GM19239 (cell line): ENCODE measurements around the gene RXFP3.
"Not testable (repeated sequence)": the region's sequence is repeated elsewhere in the genome, so short reads cannot be mapped to it uniquely, and the experiment has no call there.

ENCODE experiments used
- DNase-seq: peaks from one replicate; pipeline ENCODE4 v3.0.0; 2011; ENCODE audit warnings: low spot score; ENCODE audit not compliant: insufficient read length
- FAIRE-seq: peaks from 2 replicates; lab custom pipeline; 2011; peaks lifted over from hg19 to GRCh38; lab: Jason Lieb, UNC

Gene RXFP3, protein sequence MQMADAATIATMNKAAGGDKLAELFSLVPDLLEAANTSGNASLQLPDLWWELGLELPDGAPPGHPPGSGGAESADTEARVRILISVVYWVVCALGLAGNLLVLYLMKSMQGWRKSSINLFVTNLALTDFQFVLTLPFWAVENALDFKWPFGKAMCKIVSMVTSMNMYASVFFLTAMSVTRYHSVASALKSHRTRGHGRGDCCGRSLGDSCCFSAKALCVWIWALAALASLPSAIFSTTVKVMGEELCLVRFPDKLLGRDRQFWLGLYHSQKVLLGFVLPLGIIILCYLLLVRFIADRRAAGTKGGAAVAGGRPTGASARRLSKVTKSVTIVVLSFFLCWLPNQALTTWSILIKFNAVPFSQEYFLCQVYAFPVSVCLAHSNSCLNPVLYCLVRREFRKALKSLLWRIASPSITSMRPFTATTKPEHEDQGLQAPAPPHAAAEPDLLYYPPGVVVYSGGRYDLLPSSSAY

GRCh38 chr5:33936381-33937016, at the start of gene RXFP3:
RXFP3 (plus strand) TSS chr5:33936386; CDS start chr5:33936741, 355 bp downstream.
- DNase-seq (no peak), FAIRE-seq (no peak)

GRCh38 chr5:33887268-33887667, 48.9 kb upstream of the RXFP3 start:
- no peak for FAIRE-seq

DNA sequence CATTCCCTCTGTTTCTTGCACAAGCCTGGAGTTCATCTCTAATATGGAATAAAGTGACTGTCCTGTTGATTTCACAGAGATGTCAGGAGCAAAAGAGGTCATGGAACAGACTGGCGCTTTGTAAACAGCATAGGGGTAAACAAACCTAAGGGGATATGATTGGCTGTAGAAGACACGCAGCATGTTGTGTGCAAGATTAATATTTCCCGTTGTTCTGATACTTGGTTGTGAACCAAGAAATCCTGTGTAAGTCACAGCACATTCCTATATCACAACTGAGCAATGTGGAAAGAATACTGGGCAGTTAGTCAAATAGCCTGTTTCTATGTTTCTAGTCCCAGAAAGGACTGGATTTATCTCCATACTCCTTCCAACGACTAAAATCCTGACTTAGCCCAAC, 47.6 kb upstream of the RXFP3 start:
- FAIRE-seq = no peak
- no peak for DNase-seq

More at GRCh38 chr5:33887268-33887667, 48.9 kb upstream of the RXFP3 start:
- DNase-seq = no peak

GRCh38 chr5:33890131-33891032, 45.8 kb upstream of the RXFP3 start:
- FAIRE-seq = no peak
- no peak for DNase-seq

DNA sequence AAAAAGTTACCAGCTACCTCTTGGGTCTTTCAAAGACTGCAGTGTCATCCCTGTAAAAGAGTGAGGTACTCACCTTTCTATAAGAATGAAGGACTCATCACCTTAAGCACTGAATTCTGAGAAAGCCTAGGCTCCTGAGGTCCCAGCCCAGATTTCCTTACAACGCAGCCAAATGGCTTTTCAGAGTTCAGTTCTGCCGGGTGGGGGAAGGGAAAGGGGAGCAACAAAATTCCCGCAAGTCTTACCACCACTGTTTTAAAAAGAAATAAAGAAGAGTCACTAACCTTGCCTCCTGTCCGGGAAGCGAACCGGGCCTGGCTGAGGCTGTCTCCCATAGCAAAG, 44.8 kb upstream of the RXFP3 start:
- FAIRE-seq = no peak
- no peak for DNase-seq

GRCh38 chr5:33891788-33892619, 44.2 kb upstream of the RXFP3 start, which contains the start of gene ADAMTS12:
ADAMTS12 (minus strand) TSS chr5:33891990; CDS start chr5:33891856, 134 bp downstream.
- no peak for DNase-seq
- no peak for FAIRE-seq

GRCh38 chr5:33892620-33893137, 43.5 kb upstream of the RXFP3 start:
- FAIRE-seq (no peak), DNase-seq (no peak)

GRCh38 chr5:33894566-33894965, 41.6 kb upstream of the RXFP3 start:
- FAIRE-seq (no peak), DNase-seq (no peak)

DNA sequence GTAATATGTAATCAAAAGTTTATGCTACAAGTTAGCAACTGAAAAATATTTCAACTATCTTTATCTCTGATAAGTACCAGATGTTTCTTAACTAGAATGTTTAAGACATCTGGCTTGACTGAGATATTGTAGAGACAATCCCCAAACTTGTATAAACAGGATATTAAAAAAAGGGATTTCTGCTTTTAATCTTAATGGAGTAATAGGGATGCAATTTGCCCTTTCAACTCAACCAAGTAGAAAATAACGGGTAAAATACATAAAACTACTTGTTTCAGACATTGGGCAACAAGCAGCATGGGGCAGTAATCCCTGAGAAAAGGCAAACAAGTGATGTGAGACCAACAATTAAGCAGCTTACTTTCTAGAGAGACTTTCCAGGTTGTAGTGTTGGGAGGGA, 35.0 kb upstream of the RXFP3 start:
- FAIRE-seq = no peak

DNA sequence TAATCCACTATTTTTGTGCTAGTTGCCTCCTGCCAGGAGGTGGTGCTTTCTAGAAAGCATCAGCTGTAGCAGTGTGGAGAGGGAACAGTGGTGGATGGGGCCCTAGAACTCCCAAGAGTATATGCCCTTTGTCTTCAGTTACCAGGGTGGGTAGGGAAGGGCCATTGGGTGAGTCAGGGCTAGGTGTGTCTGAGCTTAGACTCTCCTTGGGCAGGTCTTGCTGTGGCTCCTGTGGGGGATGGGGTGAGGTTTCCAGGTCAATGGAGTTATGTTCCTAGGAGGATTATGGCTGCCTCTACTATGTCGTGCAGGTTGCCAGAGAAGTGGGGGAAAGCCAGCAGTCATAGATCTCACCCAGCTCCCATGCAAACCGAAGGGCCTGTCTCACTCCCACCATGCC, 33.1 kb upstream of the RXFP3 start:
- FAIRE-seq (no peak), DNase-seq (no peak)

More for the DNA sequence above, 35.0 kb upstream of the RXFP3 start:
- no peak for DNase-seq

GRCh38 chr5:33905381-33905780, 30.8 kb upstream of the RXFP3 start:
- DNase-seq (no peak), FAIRE-seq (no peak)

- not testable (repeated sequence) for DNase-seq, FAIRE-seq
These were observed 29.9 kb upstream of the RXFP3 start for GRCh38 chr5:33906248-33906647.

- FAIRE-seq, DNase-seq: not testable (repeated sequence)
These were observed 21.3 kb upstream of the RXFP3 start for GRCh38 chr5:33914844-33915243.

- DNase-seq (no peak), FAIRE-seq (no peak)
These were observed 15.2 kb upstream of the RXFP3 start for GRCh38 chr5:33921002-33921401.

DNA sequence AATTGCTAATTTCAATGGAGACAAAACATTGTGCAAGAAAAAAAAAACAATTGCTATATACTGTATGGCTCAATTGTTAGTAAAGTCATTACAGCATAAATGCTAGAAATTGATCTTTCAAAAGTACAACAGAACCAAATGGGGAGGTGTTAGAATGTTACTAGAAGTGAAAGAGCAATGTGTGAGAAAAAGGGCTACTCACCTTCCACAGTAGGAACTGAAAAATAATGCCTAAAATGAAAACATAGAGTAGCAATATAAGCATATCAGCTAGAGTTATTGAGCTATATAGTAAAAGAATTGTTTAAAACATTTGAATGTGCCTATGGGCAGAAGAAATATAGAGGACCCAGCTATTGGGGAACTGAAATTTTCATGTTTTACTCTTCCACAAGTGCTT, 10.9 kb upstream of the RXFP3 start:
- FAIRE-seq (peak; percentile 55), DNase-seq (no peak)

GRCh38 chr5:33927685-33928084, 8.5 kb upstream of the RXFP3 start:
- FAIRE-seq = no peak
- no peak for DNase-seq

DNA sequence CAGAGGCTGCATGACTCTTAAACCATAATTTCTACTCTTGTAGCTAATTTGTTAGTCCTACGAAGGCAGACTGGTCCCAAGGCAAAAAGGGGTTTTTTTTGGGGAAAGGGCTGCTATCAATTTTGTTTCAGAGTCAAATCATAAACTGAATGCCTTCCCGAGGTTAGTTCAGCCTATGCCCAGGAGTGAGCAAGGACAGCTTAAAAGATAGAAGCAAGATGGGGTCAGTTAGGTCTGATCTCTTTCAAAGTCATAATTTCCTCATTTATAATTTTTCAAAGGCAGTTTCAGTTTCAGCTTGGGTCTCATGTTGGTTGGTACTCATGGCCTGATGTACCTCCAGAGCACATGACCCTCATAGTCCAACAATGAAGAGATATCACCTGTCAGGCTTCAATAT, 7.9 kb upstream of the RXFP3 start:
- DNase-seq = no peak
- no peak for FAIRE-seq

- FAIRE-seq (no peak), DNase-seq (no peak)
These were observed 6.1 kb upstream of the RXFP3 start for GRCh38 chr5:33929925-33930690.

DNA sequence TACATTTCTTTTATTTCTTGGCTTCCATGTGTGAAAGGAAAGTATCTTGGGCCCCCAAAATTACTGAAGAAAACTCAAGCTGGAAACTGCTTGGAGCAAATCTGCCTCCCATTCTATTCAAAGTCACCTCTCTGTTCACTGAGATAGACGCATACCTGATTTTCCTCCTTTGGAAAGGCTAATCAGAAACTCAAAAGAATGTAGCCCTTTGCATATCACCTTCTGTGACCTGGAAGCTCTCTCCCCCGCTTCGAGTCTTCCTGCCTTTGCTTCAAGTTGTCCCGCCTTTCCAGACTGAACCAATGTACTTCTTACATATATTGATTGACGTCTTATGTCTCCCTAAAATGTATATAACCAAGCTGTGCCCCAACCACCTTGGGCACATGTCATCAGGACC, 5.0 kb upstream of the RXFP3 start:
- DNase-seq = no peak
- no peak for FAIRE-seq
